Cardiac muscle cell (in vitro differentiated cells and primary cell): Measurements from ENCODE around the gene LDLRAP1. TPM values are rescaled to one million over a fixed set of nuclear protein-coding genes. Genes with fewer than 3 reads are reported as not detected.

Source experiments
- DNase-seq, 2 donors: peaks; one replicate each; pipeline versions ENCODE4 v3.0.0 to v3.0.0-alpha.2; 2010 to 2017; ENCODE audit warnings: low read depth in 1 of 2, low spot score in 1 of 2
- H3K27ac ChIP-seq: fragments of 200-600 bp; sonication (generic); 2 replicates; pipeline ENCODE4 v1.5.1; 2016
- H3K27me3 ChIP-seq: fragments of 200-600 bp; sonication (generic); 2 replicates; pipeline ENCODE4 v1.6.0; 2016; ENCODE audit warnings: control low read depth
- H3K36me3 ChIP-seq: fragments of 200-600 bp; sonication (generic); 2 replicates; pipeline ENCODE4 v1.5.1; 2016; ENCODE audit warnings: control low read depth
- H3K4me1 ChIP-seq: fragments of 200-600 bp; sonication (generic); 2 replicates; pipeline ENCODE4 v1.8.1; 2017; ENCODE audit warnings: low read depth, mild to moderate bottlenecking, mixed run types
- H3K4me3 ChIP-seq: fragments of 200-600 bp; sonication (generic); 2 replicates; pipeline ENCODE4 v1.5.1; 2016; ENCODE audit warnings: mild to moderate bottlenecking
- H3K9me3 ChIP-seq: fragments of 200-600 bp; sonication (generic); 2 replicates; pipeline ENCODE4 v1.5.1; 2017; ENCODE audit warnings: low read depth, mild to moderate bottlenecking, control low read depth
- polyA plus RNA-seq: library from polyadenylated mRNA; unstranded; fragments of >200 nt; fragmentation: Nextera tagmentation; extraction: Ambion mirVana; gene quantifications from 2 replicates; pipeline ENCODE4 v1.2.1, GENCODE V29; 2016
- total RNA-seq: library from RNA; depleted of rRNA; stranded (reverse); fragments of >200 nt; gene quantifications from 2 replicates; pipeline ENCODE4 v1.2.3, GENCODE V29; 2016
- TF ChIP-seq, protein P1 (sequence below): IDR thresholded peaks from 2 replicates; pipeline ENCODE4 v1.5.1; 2012; ENCODE audit warnings: low read depth, mild to moderate bottlenecking, low read length

The LDLRAP1 gene
- total and polyA plus RNA-seq, 2 experiments from 2014 or later, result 16.4 to 21.8 TPM

DNA sequence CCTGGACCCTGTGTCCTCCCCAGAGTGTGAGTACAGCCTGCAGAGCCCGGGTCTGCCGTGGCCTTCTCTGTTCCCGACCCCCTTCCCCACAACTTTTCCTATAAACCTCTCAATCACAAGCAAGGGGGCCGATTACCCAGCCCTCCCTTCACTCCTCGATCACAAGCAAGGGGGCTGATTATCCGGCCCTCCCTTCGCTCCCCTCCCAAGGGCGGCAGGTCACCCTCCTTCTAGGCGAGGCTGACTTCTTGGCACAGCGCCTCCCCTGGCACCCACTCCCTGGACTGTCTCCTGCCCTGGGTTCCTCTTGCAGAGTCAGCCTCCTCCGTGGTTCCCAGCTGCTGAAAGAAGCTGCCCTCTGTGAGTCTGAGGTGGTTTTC lies 12.3 kb upstream of the LDLRAP1 start:
- Histone ChIP-seq H3K36me3 (no peaks in the 10 kb centered on the region), H3K4me1 (no peaks in the 10 kb centered on the region), H3K27ac (no peak overlapping the region), H3K4me3 (no peak overlapping the region), H3K27me3 (no peaks in the 10 kb centered on the region), H3K9me3 (no peaks in the 10 kb centered on the region)
- TF ChIP-seq, protein P1, sequence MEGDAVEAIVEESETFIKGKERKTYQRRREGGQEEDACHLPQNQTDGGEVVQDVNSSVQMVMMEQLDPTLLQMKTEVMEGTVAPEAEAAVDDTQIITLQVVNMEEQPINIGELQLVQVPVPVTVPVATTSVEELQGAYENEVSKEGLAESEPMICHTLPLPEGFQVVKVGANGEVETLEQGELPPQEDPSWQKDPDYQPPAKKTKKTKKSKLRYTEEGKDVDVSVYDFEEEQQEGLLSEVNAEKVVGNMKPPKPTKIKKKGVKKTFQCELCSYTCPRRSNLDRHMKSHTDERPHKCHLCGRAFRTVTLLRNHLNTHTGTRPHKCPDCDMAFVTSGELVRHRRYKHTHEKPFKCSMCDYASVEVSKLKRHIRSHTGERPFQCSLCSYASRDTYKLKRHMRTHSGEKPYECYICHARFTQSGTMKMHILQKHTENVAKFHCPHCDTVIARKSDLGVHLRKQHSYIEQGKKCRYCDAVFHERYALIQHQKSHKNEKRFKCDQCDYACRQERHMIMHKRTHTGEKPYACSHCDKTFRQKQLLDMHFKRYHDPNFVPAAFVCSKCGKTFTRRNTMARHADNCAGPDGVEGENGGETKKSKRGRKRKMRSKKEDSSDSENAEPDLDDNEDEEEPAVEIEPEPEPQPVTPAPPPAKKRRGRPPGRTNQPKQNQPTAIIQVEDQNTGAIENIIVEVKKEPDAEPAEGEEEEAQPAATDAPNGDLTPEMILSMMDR, result no peak
- no peak for DNase-seq

- Histone ChIP-seq H3K27me3 (no peaks in the 10 kb centered on the region), H3K36me3 (no peaks in the 10 kb centered on the region), H3K9me3 (no peaks in the 10 kb centered on the region), H3K27ac (no peak overlapping the region), H3K4me3 (no peak overlapping the region), H3K4me1 (no peaks in the 10 kb centered on the region)
- DNase-seq, result no peak
- TF ChIP-seq, protein P1, result no peak
Observed at GRCh38 chr1:25532970-25533369, 10.4 kb upstream of the LDLRAP1 start.

- Histone ChIP-seq H3K9me3 (no peaks in the 10 kb centered on the region), H3K27me3 (no peaks in the 10 kb centered on the region), H3K4me1 (no peaks in the 10 kb centered on the region), H3K27ac (no peak overlapping the region), H3K36me3 (no peaks in the 10 kb centered on the region), H3K4me3 (no peak overlapping the region)
- no peak for DNase-seq
- TF ChIP-seq, protein P1, result no peak
Observed at GRCh38 chr1:25533775-25534409, 9.5 kb upstream of the LDLRAP1 start.

- TF ChIP-seq, protein P1, result no peak
- H3K36me3 ChIP-seq, result no peaks in the 10 kb centered on the region
- no peak overlapping the region for H3K27ac ChIP-seq
- no peaks in the 10 kb centered on the region for H3K9me3 ChIP-seq
- no peaks in the 10 kb centered on the region for H3K27me3 ChIP-seq
- DNase-seq, result no peak
- H3K4me3 ChIP-seq, result no peak overlapping the region
- H3K4me1 ChIP-seq, result no peaks in the 10 kb centered on the region
Observed at GRCh38 chr1:25534410-25534788, 9.0 kb upstream of the LDLRAP1 start.

- H3K4me3 ChIP-seq, result no peak overlapping the region
- no peak for DNase-seq
- no peak overlapping the region for H3K27ac ChIP-seq
- TF ChIP-seq, protein P1, result no peak
- H3K4me1 ChIP-seq, result no peaks in the 10 kb centered on the region
- H3K9me3 ChIP-seq, result no peaks in the 10 kb centered on the region
- H3K36me3 ChIP-seq, result no peaks in the 10 kb centered on the region
- H3K27me3 ChIP-seq, result no peaks in the 10 kb centered on the region
Observed at GRCh38 chr1:25536124-25536523, 7.3 kb upstream of the LDLRAP1 start.
